ENCODE measurements around the gene VAV1. TPM values are rescaled to one million over a fixed set of nuclear protein-coding genes. Genes with fewer than 3 reads are reported as not detected.

VAV1 gene
- total and polyA plus RNA-seq, 2 of the 13 experiments (the other 11 are each of a cell fraction or from before 2014, with no cell fraction given), result not detected

- no peak for TF ChIP-seq KDM1A (CRISPR knock-in tag; IDR thresholded peaks at IDR 0.05)
- no peak for TF ChIP-seq NCOA1 (CRISPR knock-in tag; IDR thresholded peaks at IDR 0.05)
- TF ChIP-seq ZNF30 (CRISPR knock-in tag; IDR thresholded peaks at IDR 0.05), result no peak
Observed at GRCh38 chr19:6773323-6773931, 919 bp downstream of the VAV1 start (continued).

- H3K36me3 ChIP-seq (replicated peaks in 1 of 2; ENCODE audit: control insufficient read depth in 1 of 2, insufficient read depth in 2 of 2, low read length in 2 of 2), result no peaks in the 10 kb centered on the region
- POLR2A ChIA-PET, result interaction anchor here (1.3 kb wide), 1 partner anchor 55 kb away, joined by 3 read pairs; the partner anchor contains the start of gene C3
- H3K9me3 ChIP-seq (ENCODE audit: low read length), result no peaks in the 10 kb centered on the region
- no peak overlapping the region for H3K27ac ChIP-seq (ENCODE audit: extremely low read length, insufficient read depth, low read length)
- no peaks in the 10 kb centered on the region for H4K20me1 ChIP-seq (ENCODE audit: insufficient read depth, low read length)
- no TSS peak for BruUV-seq (replicated peaks)
- no peak overlapping the region for H3K4me2 ChIP-seq (ENCODE audit: low read depth, low read length)
- FAIRE-seq (no peak), ATAC-seq (no peak), DNase-seq (ENCODE audit: low spot score) (no peak)
- H3K79me2 ChIP-seq (ENCODE audit: insufficient read depth, low read length), result no peaks in the 10 kb centered on the region
- CTCF ChIA-PET (ENCODE audit: low intra/inter-chr PET ratio, low total read pairs), result no interaction called here
- H2AFZ ChIP-seq (ENCODE audit: low read length), result no peak overlapping the region
- no peaks in the 10 kb centered on the region for H3K4me1 ChIP-seq (ENCODE audit: insufficient read depth, low read length)
- intact Hi-C loops (cut with micrococcal nuclease; ENCODE audit: unreplicated experiment) (no loop called here), in situ Hi-C loops (cut with HindIII; ENCODE audit: extremely low pct_ligation_motif_present, low pct_unique_long_range_greater_than_20kb) (no loop called here)
- no peak overlapping the region for H3K9ac ChIP-seq (ENCODE audit: insufficient read depth, low read depth, low read length)
- H3K27me3 ChIP-seq (ENCODE audit: control insufficient read depth in 1 of 2, insufficient read depth in 2 of 2, low read length in 2 of 2), result no peaks in the 10 kb centered on the region
- no peak overlapping the region for H3K4me3 ChIP-seq (replicated peaks in 1 of 3; ENCODE audit: insufficient read depth in 1 of 3, low read depth in 2 of 3, low read length in 3 of 3)
- 8% methylated on average over 11 of the region's 11 CpGs for WGBS (ENCODE audit: low lambda C conversion rate)
- no peak for TF ChIP-seq KMT2B (CRISPR knock-in tag; IDR thresholded peaks at IDR 0.05)
- TF ChIP-seq ZNF350 (CRISPR knock-in tag; IDR thresholded peaks at IDR 0.05; ENCODE audit: borderline replicate concordance, low read depth), result no peak
- no peak for TF ChIP-seq MLX (CRISPR knock-in tag; IDR thresholded peaks at IDR 0.05)
- no peak for TF ChIP-seq ZSCAN5A (CRISPR knock-in tag; IDR thresholded peaks at IDR 0.05; ENCODE audit: borderline replicate concordance)
- TF ChIP-seq CCAR2 (optimal IDR thresholded peaks at IDR 0.05; ENCODE audit: low read depth, low read length), result no peak
- no peak for TF ChIP-seq ZNF552 (CRISPR knock-in tag; IDR thresholded peaks at IDR 0.05; ENCODE audit: borderline replicate concordance)
- no peak for TF ChIP-seq ZNF496 (CRISPR knock-in tag; IDR thresholded peaks at IDR 0.05; ENCODE audit: insufficient replicate concordance)
- TF ChIP-seq RAD51 (IDR thresholded peaks at IDR 0.05; ENCODE audit: borderline replicate concordance), result no peak
- TF ChIP-seq ZSCAN20 (CRISPR knock-in tag; IDR thresholded peaks at IDR 0.05; ENCODE audit: borderline replicate concordance), result no peak
- TF ChIP-seq DMTF1 (CRISPR knock-in tag; IDR thresholded peaks at IDR 0.05), result no peak
- TF ChIP-seq ZNF816 (CRISPR knock-in tag; IDR thresholded peaks at IDR 0.05; ENCODE audit: borderline replicate concordance), result no peak
- TF ChIP-seq RELA (CRISPR knock-in tag; IDR thresholded peaks at IDR 0.05), result 0 out of 2 replicates have a peak, but pooled peaks have one; percentile 40
- TF ChIP-seq RARA (CRISPR knock-in tag; IDR thresholded peaks at IDR 0.05), result peak; percentile 45; the same call in 1 of the 2 replicates
- no peak for TF ChIP-seq ZMYM4 (CRISPR knock-in tag; IDR thresholded peaks at IDR 0.05)
- TF ChIP-seq ZNF530 (CRISPR knock-in tag; IDR thresholded peaks at IDR 0.05; ENCODE audit: low read depth), result no peak
- TF ChIP-seq BHLHE40 (IDR thresholded peaks at IDR 0.05; ENCODE audit: low read length), result peak; percentile 39; the same call in 1 of the 2 replicates
Observed at GRCh38 chr19:6774821-6775707, 2.6 kb downstream of the VAV1 start.
